Right ventricle myocardium inferior (tissue), 1 donor: Measurements from ENCODE around the gene PACSIN2. TPM values are rescaled to one million over a fixed set of nuclear protein-coding genes. Genes with fewer than 3 reads are reported as not detected.

Source experiments
- ATAC-seq: fragments of 200-7000 bp; cut with Tn5 transposase; one replicate; pipeline ENCODE4 v1.9.1; 2020; ENCODE audit warnings: mild to moderate bottlenecking, moderate library complexity
- DNase-seq: peaks from one replicate; pipeline ENCODE4 v3.0.0; 2021; ENCODE audit errors: missing footprints
- intact Hi-C: fragments of 100-400 bp; cut with DNase I; formaldehyde crosslinking; loops from one replicate; pipeline ENCODE4 v1.11.0; 2022
- total RNA-seq: library from RNA; stranded (reverse); fragmentation: NEBNext Ultra II Directional; extraction: Animal tissue kit (Norgen Biotek cat#: 25700); gene quantifications from one replicate; pipeline ENCODE4 v1.2.1, GENCODE V29; 2021
- donor health status: DM: no; HTN: yes; CAD: no; lungs with severe emphysema.

PACSIN2 gene
- total RNA-seq, 1 donor from 2014 or later, result 64.9 TPM

- DNase-seq (peak; percentile 86), ATAC-seq (peak; percentile 72)
- intact Hi-C loops, result loop anchor here (2.0 to 5.0 kb wide), 2 partner anchors 24 to 101 kb away; no protein-coding TSS in a partner anchor
Measured at GRCh38 chr22:42906605-42907348, 108.2 kb downstream of the PACSIN2 start.

GRCh38 chr22:42905702-42906183 lies 109.2 kb downstream of the PACSIN2 start:
- intact Hi-C loops, result loop anchor here (2.0 to 5.0 kb wide), 2 partner anchors 25 to 102 kb away; no protein-coding TSS in a partner anchor
- DNase-seq (peak; percentile 83), ATAC-seq (peak; percentile 52)

DNA sequence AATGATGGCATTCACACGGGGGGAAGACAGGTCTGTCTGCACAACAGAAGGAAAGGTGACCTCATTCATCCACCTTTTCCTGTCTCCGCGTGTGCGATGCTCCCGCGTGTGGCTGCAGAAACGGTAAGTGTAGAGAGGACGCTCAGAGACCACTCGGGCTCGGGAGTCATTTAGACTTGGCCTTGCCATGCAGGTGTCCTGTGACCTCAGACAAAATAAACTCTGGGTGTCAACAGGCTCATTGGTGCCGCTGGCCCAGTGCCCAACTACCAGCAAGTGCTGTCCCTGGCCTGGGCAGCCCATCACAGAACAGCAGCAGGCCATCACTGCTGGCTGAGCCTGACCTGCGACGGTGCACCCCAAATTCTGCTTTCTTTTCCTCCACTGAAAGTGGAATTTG lies 109.7 kb downstream of the PACSIN2 start:
- intact Hi-C loops, result loop anchor here (5.0 kb wide), 1 partner anchor 102 kb away; no protein-coding TSS in a partner anchor
- no peak for ATAC-seq
- DNase-seq, result no peak

DNA sequence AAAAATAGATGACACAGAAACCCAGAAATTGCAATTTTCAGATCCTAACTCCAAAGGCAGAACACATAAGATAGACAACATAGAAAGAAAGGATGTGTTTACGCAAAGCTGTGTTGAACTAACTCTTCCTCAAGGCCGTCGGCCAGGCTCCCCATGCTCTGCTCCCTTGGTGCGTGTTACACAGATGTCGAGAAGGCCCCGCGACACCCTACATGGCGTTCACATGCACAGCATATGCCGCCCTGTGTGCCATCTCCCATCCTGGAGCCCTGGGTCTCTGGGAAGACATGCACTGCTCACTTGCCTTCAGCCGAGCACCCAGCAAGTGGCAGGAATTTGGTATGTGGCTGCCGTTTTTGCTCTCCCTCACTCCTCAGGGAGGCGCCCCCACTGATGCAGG lies 110.9 kb downstream of the PACSIN2 start:
- DNase-seq (no peak), ATAC-seq (no peak)
- intact Hi-C loops, result loop anchor here (5.0 kb wide), 1 partner anchor 58 kb away; no protein-coding TSS in a partner anchor

DNA sequence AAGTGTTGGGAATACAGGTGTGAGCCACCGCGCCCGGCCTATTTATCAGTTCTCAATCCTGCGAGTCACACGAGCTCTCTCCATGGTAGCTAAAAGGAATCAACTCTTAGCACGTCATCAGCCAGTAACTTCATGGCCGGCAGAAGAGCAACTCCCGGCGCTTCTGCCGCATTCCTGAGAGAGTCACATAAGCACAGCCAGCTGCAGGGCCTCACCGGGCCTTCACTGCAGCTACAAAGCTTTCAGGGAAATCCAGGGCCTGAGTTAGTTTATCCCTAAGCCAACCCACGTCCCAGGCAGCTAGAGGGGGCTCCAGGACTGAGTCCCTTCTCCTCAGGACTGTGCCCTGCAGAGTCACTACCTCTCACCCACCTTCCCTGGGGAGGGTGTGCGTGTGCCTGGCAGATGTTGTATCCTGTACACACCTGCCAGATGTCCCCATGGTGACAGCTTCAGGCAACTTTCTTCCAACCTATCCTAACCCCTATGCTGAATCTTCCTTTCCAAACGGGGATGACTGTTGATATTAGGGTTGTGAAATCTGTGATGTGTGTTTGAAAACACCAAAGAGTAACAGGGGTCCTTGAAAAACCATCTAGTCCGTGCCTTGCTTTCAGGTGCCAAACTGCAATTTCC lies 112.0 kb downstream of the PACSIN2 start:
- ATAC-seq, result no peak
- intact Hi-C loops, result loop anchor here (5.0 kb wide), 1 partner anchor 59 kb away; no protein-coding TSS in a partner anchor
- no peak for DNase-seq

DNA sequence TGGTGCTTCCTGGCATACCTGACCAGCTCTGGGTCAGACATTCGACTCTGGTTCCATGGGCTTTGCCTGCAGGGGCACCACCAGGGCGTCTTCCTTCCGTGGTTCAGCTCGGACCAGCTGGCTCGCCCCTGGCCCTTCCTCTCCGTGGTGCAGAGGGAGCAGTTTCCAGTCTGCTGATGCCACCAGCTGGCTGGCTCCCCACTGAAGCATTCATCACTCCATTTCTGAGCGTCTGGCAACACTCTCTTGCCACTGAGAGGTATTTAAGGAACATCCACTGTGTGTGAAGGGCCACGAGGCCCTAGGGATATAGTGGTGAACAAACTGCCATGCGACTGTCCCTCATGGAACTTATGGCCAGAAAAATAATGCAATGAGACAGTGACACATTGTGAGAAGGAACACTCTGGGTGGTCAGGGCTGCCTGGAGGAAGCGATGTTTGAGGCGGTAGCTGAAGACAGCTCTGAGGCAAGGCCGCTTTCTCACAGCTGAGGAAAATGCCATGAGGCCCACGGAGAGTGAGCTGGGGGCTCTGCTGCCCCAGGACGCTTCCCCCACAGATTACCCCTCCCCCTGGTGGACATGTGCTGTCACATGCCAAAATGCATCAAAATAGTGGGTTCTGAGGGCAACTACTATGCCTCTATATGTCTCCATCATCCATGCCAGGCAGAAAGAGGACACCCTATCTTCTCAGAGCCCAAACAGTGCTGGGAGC lies 113.0 kb downstream of the PACSIN2 start:
- ATAC-seq (peak; percentile 73), DNase-seq (no peak)
- intact Hi-C loops, result loop anchor here (2.0 to 5.0 kb wide), 2 partner anchors 15 to 60 kb away; no protein-coding TSS in a partner anchor

GRCh38 chr22:42897960-42898359 lies 117.0 kb downstream of the PACSIN2 start:
- ATAC-seq (no peak), DNase-seq (no peak)
- intact Hi-C loops, result no loop called here

GRCh38 chr22:42895541-42895981 lies 119.4 kb downstream of the PACSIN2 start:
- intact Hi-C loops, result no loop called here
- no peak for ATAC-seq
- DNase-seq, result no peak

GRCh38 chr22:42895087-42895486 lies 119.9 kb downstream of the PACSIN2 start:
- ATAC-seq (no peak), DNase-seq (no peak)
- intact Hi-C loops, result no loop called here

- no peak for ATAC-seq
- no peak for DNase-seq
- intact Hi-C loops, result no loop called here
Measured at GRCh38 chr22:42893371-42894150, 121.4 kb downstream of the PACSIN2 start.

GRCh38 chr22:42892571-42893316 lies 122.2 kb downstream of the PACSIN2 start:
- intact Hi-C loops, result no loop called here
- DNase-seq (no peak), ATAC-seq (peak; percentile 36)

DNA sequence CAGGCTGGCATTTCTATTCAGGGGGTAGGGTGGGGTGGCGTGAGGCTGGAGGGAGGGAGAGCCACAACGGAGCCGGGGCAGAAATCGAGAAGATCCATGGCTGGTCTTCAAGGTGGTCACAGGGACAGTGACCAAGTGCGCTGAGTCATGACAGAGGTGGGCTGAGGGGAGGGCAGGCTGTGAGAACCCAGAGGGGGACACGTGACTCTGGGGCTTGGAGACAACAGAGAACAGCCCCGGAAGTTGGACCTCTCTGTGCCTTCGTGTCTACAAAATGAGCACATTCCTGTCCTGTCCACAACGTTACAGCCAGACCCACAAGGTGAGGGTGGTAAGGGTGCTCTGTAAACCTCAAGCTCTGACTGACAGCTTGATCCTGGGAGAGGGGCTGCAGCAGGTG lies 122.8 kb downstream of the PACSIN2 start:
- no peak for DNase-seq
- intact Hi-C loops, result no loop called here
- ATAC-seq, result peak; percentile 4

DNA sequence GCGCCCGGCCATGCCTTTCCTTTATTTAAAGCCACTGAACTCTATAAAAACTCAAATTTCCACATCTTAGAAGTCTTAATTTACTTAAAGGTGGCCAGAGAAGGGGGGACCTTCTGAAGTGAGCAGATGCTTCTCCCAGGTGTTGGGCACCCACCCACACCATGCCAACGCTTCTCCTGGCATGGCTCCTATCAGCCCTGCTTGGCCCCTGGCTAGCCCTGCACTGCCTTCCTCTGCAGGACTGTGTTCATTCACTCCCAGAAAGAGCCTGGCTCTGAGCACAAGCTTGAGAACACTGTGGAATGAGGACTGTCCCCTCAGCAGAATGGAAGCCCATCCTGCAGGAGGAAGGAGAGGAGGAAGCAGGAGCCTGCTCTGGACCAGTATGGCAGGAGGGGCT lies 123.3 kb downstream of the PACSIN2 start:
- DNase-seq (no peak), ATAC-seq (no peak)
- intact Hi-C loops, result no loop called here

- no peak for ATAC-seq
- intact Hi-C loops, result no loop called here
- no peak for DNase-seq
Measured at GRCh38 chr22:42891008-42891407, 123.9 kb downstream of the PACSIN2 start.

DNA sequence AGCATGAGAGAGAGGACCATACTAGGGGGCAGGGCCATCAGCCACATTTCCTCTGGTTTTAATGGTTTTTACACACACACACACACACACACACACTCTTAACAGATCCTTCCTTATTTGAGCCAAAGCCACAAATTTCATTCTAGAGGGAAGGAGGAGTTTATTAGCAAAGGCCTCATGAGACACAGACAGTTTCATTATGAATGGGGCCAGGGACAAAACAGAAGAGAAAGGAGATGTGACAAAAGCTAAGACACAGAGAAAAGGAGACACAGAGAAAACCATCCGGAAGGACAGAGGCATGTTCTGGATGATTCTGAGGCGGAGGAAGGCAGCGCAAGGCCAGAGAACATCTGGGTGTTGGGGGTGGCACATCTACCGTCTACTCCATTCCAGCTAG lies 125.6 kb downstream of the PACSIN2 start:
- no peak for DNase-seq
- intact Hi-C loops, result no loop called here
- ATAC-seq, result peak; percentile 15

GRCh38 chr22:42887523-42888507 lies 127.1 kb downstream of the PACSIN2 start:
- DNase-seq, result no peak
- no peak for ATAC-seq
- intact Hi-C loops, result loop anchor here (2.0 kb wide), 1 partner anchor 13 kb away; no protein-coding TSS in a partner anchor

DNA sequence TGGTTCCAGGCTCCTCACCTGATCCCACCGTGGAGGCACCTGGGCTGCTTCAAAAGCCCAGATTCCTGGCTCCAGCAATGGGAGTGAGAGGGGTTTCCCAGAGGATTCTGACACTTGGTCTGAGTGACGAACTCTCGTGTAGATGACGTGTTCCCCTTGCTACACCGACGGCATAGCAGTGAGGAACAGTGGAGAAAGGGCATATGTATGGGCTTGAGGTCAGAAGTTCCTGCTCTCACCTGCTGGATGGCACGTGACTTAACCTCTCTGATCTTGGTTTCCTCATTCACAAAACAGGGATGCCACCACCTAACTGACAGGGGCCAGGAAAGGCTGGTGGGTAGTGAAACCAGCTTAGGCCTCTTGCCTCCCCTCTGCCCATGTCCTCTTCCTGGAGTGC lies 127.8 kb downstream of the PACSIN2 start:
- DNase-seq (no peak), ATAC-seq (no peak)
- intact Hi-C loops, result loop anchor here (2.0 kb wide), 1 partner anchor 14 kb away; no protein-coding TSS in a partner anchor
